GM23338 (cell line): ENCODE data around the gene OLAH. TPM values are rescaled to one million over a fixed set of nuclear protein-coding genes. Genes with fewer than 3 reads are reported as not detected.

Experiments
- ATAC-seq: fragments of 200-7000 bp; cut with Tn5 transposase; 3 replicates; pipeline ENCODE4 v1.9.1; 2020
- DNase-seq: peaks from one replicate; pipeline ENCODE4 v3.0.0-alpha.2; 2015; ENCODE audit warnings: low spot score
- H2AFZ ChIP-seq: fragments of 200-600 bp; sonication (generic); 2 replicates; pipeline ENCODE4 v1.8.0; 2016; ENCODE audit warnings: antibody characterized with exemption, mild to moderate bottlenecking, moderate library complexity
- H3F3A ChIP-seq: fragments of 200-600 bp; sonication (generic); replicated peaks from 2 replicates; pipeline ENCODE4 v1.8.0; 2017; ENCODE audit warnings: antibody characterized with exemption, mixed run types, low read depth
- H3K27ac ChIP-seq: fragments of 200-600 bp; sonication (generic); 2 replicates; pipeline ENCODE4 v1.6.1; 2016; ENCODE audit warnings: low read depth
- H3K27me3 ChIP-seq: fragments of 200-600 bp; sonication (generic); 2 replicates; pipeline ENCODE4 v1.8.0; 2016; ENCODE audit warnings: mild to moderate bottlenecking, mixed run types, moderate library complexity; ENCODE audit not compliant: insufficient read depth
- H3K36me3 ChIP-seq: fragments of 200-600 bp; sonication (generic); 2 replicates; pipeline ENCODE4 v1.8.0; 2016; ENCODE audit warnings: mild to moderate bottlenecking; ENCODE audit not compliant: insufficient read depth
- H3K4me1 ChIP-seq: fragments of 200-600 bp; sonication (generic); 2 replicates; pipeline ENCODE4 v1.8.0; 2016; ENCODE audit warnings: mild to moderate bottlenecking, moderate library complexity; ENCODE audit not compliant: insufficient read depth
- H3K4me2 ChIP-seq: fragments of 200-600 bp; sonication (generic); 2 replicates; pipeline ENCODE4 v1.7.1; 2017; ENCODE audit warnings: mixed run types
- H3K4me3 ChIP-seq: fragments of 200-600 bp; sonication (generic); 2 replicates; pipeline ENCODE4 v1.6.1; 2016; ENCODE audit warnings: mixed run types
- H3K79me2 ChIP-seq: fragments of 200-600 bp; sonication (generic); replicated peaks from 2 replicates; pipeline ENCODE4 v1.8.0; 2017; ENCODE audit warnings: mild to moderate bottlenecking; ENCODE audit not compliant: insufficient read depth
- H3K9me2 ChIP-seq: fragments of 200-600 bp; sonication (generic); 2 replicates; pipeline ENCODE4 v1.8.0; 2017; ENCODE audit not compliant: insufficient read depth
- H4K20me1 ChIP-seq: fragments of 200-600 bp; sonication (generic); replicated peaks from 2 replicates; pipeline ENCODE4 v1.8.0; 2017; ENCODE audit warnings: mild to moderate bottlenecking; ENCODE audit not compliant: insufficient read depth
- H3K27ac Mint-ChIP-seq: 2 replicates; pipeline ENCODE4 v1.8.0; 2020; ENCODE audit warnings: inconsistent platforms, mild to moderate bottlenecking, moderate library complexity, mixed read lengths
- H3K27me3 Mint-ChIP-seq: 3 replicates; pipeline ENCODE4 v1.8.0; 2022; ENCODE audit warnings: low read depth, mild to moderate bottlenecking, moderate library complexity, mixed read lengths, inconsistent platforms; ENCODE audit not compliant: insufficient read depth, poor library complexity
- H3K36me3 Mint-ChIP-seq: 3 replicates; pipeline ENCODE4 v1.8.0; 2021; ENCODE audit warnings: low read depth, mild to moderate bottlenecking, inconsistent platforms, moderate library complexity, mixed read lengths
- H3K4me1 Mint-ChIP-seq: 3 replicates; pipeline ENCODE4 v1.8.0; 2020; ENCODE audit warnings: mild to moderate bottlenecking, inconsistent platforms, mixed read lengths
- H3K4me3 Mint-ChIP-seq: 3 replicates; pipeline ENCODE4 v1.8.0; 2021; ENCODE audit warnings: moderate library complexity, mild to moderate bottlenecking, inconsistent platforms, mixed read lengths
- H3K9me3 Mint-ChIP-seq: 3 replicates; pipeline ENCODE4 v1.8.0; 2020; ENCODE audit warnings: moderate library complexity, mild to moderate bottlenecking, inconsistent platforms, mixed read lengths
- CTCF ChIP-seq, 2 experiments: fragments of 200-600 bp in 1 of 2; sonication (generic) in 1 of 2; conservative IDR thresholded peaks; 2 replicates each; pipeline versions ENCODE4 v1.5.1 to v1.6.1; 2016 to 2017; ENCODE audit warnings: antibody characterized with exemption in 2 of 2, low read depth in 2 of 2, mild to moderate bottlenecking in 2 of 2, moderate library complexity in 1 of 2
- EZH2 ChIP-seq: fragments of 200-600 bp; sonication (generic); IDR thresholded peaks from one replicate; pipeline ENCODE4 v1.8.0; 2017; ENCODE audit warnings: antibody characterized with exemption, mild to moderate bottlenecking, low read depth; ENCODE audit not compliant: unreplicated experiment
- JUNB ChIP-seq: IDR thresholded peaks from one replicate; pipeline ENCODE4 v1.6.1; 2016; ENCODE audit warnings: antibody characterized with exemption; ENCODE audit not compliant: unreplicated experiment
- ZNF114 ChIP-seq: fragments of 250-450 bp; sonication (Bioruptor Pico); IDR thresholded peaks from 2 replicates; pipeline ENCODE4 v1.5.0; 2020; ENCODE audit warnings: mild to moderate bottlenecking, moderate library complexity
- polyA plus RNA-seq: library from polyadenylated mRNA; unstranded; fragments of >200 nt; fragmentation: Nextera tagmentation; extraction: Ambion mirVana; gene quantifications from 2 replicates; pipeline ENCODE4 v1.2.1, GENCODE V29; 2016
- total RNA-seq: library from RNA; depleted of rRNA; stranded (reverse); fragments of >200 nt; shearing (Covaris generic); gene quantifications from 2 replicates; pipeline ENCODE4 v1.2.3, GENCODE V29; 2014
- TF ChIP-seq, protein P1 (sequence below): fragments of 250-450 bp; sonication (Bioruptor Pico); IDR thresholded peaks from 2 replicates; pipeline ENCODE4 v1.5.0; 2020; ENCODE audit warnings: mild to moderate bottlenecking, moderate library complexity
- TF ChIP-seq, protein P2 (sequence below): IDR thresholded peaks from 2 replicates; pipeline ENCODE4 v1.6.1; 2016; ENCODE audit warnings: antibody characterized with exemption

OLAH gene
- total and polyA plus RNA-seq, 2 experiments from 2014 or later: not detected

- H3K79me2 ChIP-seq: no peaks in the 10 kb centered on the region
- ATAC-seq: peak; percentile 65
- H3K36me3 ChIP-seq: peaks cover 9% of the 10 kb centered on the region
- Mint-ChIP-seq H3K27ac (no peak overlapping the region), H3K27me3 (no peaks in the 10 kb centered on the region), H3K9me3 (peaks cover 25% of the 10 kb centered on the region), H3K4me3 (no peak overlapping the region), H3K4me1 (no peaks in the 10 kb centered on the region; the same call in 2 of the 3 replicates), H3K36me3 (peaks cover 22% of the 10 kb centered on the region)
- no peak for TF ChIP-seq JUNB
- TF ChIP-seq, protein P1, sequence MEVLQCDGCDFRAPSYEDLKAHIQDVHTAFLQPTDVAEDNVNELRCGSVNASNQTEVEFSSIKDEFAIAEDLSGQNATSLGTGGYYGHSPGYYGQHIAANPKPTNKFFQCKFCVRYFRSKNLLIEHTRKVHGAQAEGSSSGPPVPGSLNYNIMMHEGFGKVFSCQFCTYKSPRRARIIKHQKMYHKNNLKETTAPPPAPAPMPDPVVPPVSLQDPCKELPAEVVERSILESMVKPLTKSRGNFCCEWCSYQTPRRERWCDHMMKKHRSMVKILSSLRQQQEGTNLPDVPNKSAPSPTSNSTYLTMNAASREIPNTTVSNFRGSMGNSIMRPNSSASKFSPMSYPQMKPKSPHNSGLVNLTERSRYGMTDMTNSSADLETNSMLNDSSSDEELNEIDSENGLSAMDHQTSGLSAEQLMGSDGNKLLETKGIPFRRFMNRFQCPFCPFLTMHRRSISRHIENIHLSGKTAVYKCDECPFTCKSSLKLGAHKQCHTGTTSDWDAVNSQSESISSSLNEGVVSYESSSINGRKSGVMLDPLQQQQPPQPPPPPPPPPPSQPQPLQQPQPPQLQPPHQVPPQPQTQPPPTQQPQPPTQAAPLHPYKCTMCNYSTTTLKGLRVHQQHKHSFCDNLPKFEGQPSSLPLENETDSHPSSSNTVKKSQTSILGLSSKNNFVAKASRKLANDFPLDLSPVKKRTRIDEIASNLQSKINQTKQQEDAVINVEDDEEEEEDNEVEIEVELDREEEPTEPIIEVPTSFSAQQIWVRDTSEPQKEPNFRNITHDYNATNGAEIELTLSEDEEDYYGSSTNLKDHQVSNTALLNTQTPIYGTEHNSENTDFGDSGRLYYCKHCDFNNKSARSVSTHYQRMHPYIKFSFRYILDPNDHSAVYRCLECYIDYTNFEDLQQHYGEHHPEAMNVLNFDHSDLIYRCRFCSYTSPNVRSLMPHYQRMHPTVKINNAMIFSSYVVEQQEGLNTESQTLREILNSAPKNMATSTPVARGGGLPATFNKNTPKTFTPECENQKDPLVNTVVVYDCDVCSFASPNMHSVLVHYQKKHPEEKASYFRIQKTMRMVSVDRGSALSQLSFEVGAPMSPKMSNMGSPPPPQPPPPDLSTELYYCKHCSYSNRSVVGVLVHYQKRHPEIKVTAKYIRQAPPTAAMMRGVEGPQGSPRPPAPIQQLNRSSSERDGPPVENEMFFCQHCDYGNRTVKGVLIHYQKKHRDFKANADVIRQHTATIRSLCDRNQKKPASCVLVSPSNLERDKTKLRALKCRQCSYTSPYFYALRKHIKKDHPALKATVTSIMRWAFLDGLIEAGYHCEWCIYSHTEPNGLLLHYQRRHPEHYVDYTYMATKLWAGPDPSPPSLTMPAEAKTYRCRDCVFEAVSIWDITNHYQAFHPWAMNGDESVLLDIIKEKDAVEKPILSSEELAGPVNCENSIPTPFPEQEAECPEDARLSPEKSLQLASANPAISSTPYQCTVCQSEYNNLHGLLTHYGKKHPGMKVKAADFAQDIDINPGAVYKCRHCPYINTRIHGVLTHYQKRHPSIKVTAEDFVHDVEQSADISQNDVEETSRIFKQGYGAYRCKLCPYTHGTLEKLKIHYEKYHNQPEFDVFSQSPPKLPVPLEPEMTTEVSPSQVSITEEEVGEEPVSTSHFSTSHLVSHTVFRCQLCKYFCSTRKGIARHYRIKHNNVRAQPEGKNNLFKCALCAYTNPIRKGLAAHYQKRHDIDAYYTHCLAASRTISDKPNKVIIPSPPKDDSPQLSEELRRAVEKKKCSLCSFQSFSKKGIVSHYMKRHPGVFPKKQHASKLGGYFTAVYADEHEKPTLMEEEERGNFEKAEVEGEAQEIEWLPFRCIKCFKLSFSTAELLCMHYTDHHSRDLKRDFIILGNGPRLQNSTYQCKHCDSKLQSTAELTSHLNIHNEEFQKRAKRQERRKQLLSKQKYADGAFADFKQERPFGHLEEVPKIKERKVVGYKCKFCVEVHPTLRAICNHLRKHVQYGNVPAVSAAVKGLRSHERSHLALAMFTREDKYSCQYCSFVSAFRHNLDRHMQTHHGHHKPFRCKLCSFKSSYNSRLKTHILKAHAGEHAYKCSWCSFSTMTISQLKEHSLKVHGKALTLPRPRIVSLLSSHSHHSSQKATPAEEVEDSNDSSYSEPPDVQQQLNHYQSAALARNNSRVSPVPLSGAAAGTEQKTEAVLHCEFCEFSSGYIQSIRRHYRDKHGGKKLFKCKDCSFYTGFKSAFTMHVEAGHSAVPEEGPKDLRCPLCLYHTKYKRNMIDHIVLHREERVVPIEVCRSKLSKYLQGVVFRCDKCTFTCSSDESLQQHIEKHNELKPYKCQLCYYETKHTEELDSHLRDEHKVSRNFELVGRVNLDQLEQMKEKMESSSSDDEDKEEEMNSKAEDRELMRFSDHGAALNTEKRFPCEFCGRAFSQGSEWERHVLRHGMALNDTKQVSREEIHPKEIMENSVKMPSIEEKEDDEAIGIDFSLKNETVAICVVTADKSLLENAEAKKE (CRISPR knock-in tag): no peak
- peak in 1 of 2 experiments; percentile 28; a peak in 3 of 4 replicates for TF ChIP-seq CTCF (conservative IDR thresholded peaks at IDR 0.05; ENCODE audit: low read depth in 2 of 2)
- TF ChIP-seq, protein P2, sequence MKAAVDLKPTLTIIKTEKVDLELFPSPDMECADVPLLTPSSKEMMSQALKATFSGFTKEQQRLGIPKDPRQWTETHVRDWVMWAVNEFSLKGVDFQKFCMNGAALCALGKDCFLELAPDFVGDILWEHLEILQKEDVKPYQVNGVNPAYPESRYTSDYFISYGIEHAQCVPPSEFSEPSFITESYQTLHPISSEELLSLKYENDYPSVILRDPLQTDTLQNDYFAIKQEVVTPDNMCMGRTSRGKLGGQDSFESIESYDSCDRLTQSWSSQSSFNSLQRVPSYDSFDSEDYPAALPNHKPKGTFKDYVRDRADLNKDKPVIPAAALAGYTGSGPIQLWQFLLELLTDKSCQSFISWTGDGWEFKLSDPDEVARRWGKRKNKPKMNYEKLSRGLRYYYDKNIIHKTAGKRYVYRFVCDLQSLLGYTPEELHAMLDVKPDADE: no peak
- no peak for TF ChIP-seq EZH2
- TF ChIP-seq ZNF114 (CRISPR knock-in tag): no peak
- H3K4me1 ChIP-seq: no peaks in the 10 kb centered on the region
- H3K27me3 ChIP-seq: no peaks in the 10 kb centered on the region
- no peak overlapping the region for H3K4me3 ChIP-seq
- no peak overlapping the region for H2AFZ ChIP-seq
- H4K20me1 ChIP-seq: no peaks in the 10 kb centered on the region
- no peaks in the 10 kb centered on the region; the same call in 1 of the 2 replicates for H3K9me2 ChIP-seq
- no peak overlapping the region for H3K27ac ChIP-seq
- no peak for DNase-seq
- H3K4me2 ChIP-seq: no peak overlapping the region
- H3F3A ChIP-seq: no peaks in the 10 kb centered on the region
Observed at GRCh38 chr10:15069230-15069629, 25.5 kb downstream of the OLAH start.
